NCI-H128 (cell line): Measurements from ENCODE around the gene KCNG2.

Source experiments
- DNase-seq: peaks from one replicate; lab custom pipeline; 2025; ENCODE audit not compliant: unreplicated experiment; lab: John Stamatoyannopoulos, UW

The KCNG2 gene

DNA sequence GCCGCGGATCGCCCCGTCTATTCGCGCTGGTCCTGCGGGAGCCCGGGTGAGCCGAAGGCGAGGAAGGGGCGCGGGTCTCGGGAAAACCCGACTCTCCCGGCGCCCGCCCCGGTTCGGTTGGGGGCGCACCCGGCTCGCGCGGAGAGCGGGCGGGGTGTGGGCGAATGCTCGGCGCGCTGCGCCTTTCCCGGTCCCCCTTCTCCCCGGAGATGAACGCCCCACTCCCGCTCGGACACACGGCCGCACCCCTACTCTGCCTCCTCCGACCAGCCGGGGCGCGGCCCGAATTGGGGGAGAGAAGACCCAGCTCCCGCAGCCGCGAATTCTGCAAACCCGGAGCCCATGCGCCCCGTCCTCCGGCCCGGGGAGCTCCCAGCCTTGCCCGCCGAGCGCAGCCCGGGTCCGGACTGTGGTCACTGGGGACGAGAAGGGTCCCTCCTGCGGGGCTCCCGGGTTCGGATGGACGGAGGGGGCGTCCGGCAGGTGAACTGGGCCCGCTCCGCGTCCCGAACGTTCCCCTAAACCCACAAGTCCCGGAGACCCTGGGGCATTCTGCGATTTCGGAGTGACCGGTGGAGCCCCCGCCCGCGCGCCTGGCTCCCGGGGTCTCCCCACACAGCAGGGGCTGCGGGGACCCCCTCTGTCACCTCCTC, 734 bp downstream of the KCNG2 start:
- no peak for DNase-seq

- no peak for DNase-seq
Measured at GRCh38 chr18:79798999-79799370, 1.2 kb downstream of the KCNG2 start.

DNA sequence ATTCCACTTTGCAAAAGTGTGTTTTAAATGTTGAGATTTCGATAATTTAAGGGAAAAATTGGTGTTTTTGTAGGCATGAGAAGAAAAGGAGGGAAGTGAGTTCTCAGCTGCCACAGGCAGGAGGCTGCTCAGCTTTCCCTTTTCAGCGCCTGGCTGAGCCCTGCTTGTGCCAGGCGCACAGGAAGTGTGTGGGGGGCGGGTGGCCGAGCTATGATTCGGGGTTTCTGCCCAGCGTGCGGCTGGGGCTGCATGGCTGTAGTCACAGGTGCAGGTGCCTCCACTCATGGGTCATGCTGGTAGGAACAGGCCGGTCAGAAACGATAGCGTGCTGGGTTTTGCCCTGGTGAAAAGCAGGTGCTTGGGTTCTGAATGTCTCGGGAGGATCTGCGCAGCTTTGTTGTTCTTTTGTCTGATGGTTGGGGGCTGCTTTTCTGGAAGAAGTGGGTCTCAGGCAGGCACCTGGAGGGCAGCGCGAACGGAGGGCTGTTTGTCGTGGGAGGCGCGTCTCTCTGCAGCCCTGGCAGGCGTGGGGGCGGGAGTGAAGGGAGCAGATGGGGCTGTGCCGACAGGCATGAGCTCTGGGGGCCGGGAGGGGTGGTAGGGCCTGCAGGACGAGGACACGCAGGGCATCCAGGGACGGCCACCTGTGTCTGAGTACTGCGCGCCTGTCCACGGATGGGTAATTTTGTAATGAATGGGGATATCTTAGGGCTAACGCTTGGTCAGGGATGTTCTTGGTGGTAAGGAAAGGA, 2.1 kb downstream of the KCNG2 start:
- DNase-seq = no peak

- no peak for DNase-seq
Measured at GRCh38 chr18:79800371-79801180, 2.8 kb downstream of the KCNG2 start.

DNA sequence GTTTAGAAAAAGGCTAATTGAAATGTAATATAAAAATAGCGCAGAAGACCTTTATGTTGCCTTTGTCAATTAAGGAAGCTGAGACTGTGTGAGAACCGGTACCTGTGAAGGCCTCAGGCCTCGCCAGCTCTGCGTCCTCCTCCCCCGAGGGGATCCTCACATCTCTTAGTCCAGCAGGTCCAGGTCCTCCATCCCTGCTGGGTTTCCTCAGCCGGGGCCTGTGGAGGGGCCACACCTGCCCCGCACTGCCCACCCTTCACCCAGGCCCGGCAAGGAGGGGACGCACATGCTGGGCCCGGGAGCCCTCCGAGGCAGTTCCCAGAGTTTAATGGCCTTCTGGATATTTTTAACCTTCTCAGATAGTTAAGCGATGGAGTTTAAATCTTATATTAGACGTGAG, 3.5 kb downstream of the KCNG2 start:
- no peak for DNase-seq

DNA sequence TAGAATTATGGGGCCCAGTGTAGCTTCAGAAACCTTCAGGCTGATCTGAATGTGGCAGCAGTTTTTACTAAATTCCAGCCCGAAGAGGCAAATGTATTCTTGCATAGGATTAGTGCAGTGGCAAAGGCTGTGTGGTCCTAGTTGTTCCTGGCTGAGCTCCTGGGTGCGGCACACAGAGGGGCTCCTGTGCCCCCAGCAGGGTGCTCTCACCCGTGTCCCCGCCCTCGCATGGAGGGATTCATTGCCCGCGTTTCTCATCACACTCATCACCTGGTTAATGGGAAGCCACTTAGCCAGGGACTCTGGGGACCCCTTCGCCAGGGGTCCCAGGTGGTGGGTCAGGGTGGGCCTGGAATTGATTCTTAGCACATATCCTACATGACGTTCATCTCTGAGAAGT, 3.9 kb downstream of the KCNG2 start:
- no peak for DNase-seq

GRCh38 chr18:79802298-79802697, 4.6 kb downstream of the KCNG2 start:
- DNase-seq = no peak

GRCh38 chr18:79803611-79804051, 5.9 kb downstream of the KCNG2 start:
- no peak for DNase-seq

GRCh38 chr18:79804130-79804787, 6.5 kb downstream of the KCNG2 start:
- no peak for DNase-seq

DNA sequence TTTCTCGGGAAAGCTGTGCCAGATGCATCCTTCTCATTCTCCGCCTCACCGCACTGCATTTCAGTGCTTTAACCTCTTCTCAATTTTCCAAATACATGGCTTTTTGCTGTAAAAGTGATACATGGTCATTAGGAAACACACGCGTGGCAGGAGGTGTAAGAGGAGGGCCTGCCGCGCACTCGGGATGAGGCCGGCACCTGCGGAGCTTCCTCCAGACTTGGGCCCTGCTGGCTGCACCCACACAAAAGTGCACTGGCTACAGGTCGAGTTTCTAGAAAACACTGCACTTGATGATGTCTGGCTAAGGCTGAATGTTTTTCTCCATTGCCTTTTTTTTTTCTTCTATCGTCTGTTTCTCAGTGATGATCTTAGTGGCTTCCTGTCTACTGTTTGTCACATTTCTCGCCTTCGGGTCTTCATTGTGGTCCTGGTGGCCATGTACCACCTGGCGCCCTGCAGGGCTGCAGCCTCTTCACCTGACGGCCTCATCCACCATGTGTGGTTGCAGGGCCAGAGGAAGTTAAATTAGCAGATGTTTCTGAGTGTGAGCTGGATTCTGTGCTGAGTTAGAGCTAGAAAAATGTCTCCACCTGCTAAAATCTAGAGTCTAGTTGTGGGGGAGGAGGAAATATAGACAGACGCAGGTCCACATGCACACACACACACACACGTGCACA, 7.6 kb downstream of the KCNG2 start:
- no peak for DNase-seq

- no peak for DNase-seq
Measured at GRCh38 chr18:79805926-79806487, 8.3 kb downstream of the KCNG2 start.

DNA sequence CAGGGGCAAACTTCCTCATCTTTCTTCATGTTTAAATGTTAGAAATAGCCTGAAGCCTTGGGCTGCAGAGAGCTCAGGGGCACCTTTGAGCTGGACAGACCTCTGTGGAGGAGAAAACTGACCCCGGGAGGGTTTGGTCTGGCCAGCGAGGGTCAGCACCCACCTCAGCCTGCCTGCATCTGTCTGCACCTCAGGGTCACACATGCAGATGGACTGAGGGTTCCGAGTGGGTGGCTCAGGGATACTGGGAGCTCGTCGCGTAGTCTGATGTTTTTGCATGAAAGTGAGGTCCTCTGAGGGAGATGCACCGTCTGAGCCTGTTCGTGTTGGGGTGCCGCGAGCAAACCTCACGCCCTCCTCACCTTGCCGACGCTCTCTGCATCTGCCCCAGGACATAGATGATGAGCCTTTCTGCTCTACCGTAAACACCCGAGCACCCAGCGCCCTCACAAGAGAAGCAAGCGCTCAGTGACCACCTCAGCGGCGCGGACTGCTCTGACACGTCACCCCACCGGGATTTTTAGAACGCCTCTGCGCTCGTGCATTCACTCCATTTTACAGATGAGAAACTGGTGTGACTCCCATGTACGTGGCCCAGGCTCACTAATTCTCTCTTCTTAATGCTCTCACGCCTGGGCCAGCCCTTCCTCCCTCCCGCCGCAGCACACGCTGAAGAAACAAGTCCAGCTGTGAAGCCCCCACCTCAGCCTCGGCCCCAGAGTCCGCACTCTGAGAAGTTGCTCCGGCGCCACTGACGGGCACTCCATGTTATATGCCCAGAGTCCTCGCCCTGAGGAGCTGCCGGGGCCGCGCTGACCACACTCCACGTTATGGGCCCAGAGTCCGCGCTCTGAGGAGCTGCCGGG, 9.5 kb downstream of the KCNG2 start:
- no peak for DNase-seq

GRCh38 chr18:79809482-79810192, 11.9 kb downstream of the KCNG2 start:
- DNase-seq = no peak

GRCh38 chr18:79812052-79812451, 14.3 kb downstream of the KCNG2 start:
- no peak for DNase-seq

DNA sequence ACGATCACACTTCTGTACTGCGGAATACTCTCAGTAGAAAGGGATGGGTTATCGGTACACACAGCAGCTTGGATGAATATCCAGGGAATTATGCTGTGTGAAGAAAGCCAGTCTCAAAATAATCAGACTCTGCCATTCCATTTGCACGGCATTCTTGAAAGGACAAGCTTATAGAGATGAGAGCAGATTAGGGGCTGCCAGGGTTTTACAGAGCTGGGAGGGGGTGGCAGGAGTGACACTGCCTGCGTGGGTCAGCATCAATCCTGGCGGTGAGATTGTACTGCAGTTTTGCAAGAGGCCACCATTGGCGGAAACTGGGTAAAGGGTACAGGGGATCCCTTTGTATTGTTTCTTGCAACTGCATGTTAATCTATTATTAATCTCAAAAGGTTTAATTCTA, 16.6 kb downstream of the KCNG2 start:
- no peak for DNase-seq

- DNase-seq = no peak
Measured at GRCh38 chr18:79815657-79816056, 17.9 kb downstream of the KCNG2 start.

DNA sequence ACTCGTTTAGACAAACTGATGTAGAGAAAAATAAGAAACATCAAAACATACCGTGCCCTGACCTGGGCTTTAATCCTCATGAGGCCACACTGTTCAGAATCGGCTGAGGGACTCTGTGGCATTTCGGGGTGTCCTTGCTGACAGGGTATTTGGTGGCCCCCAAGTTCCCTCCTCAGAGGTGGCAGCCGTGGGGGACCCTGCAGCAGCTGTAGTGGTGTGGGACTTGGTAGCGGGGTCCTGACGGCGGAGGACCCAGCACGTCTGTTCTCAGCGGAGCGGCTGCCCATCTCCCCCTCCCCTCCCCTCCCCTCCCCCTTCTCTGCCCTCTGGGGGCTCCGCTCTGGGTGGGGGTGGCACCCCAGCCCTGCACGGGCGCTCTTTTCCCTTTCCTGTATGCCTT, 18.4 kb downstream of the KCNG2 start:
- no peak for DNase-seq

DNA sequence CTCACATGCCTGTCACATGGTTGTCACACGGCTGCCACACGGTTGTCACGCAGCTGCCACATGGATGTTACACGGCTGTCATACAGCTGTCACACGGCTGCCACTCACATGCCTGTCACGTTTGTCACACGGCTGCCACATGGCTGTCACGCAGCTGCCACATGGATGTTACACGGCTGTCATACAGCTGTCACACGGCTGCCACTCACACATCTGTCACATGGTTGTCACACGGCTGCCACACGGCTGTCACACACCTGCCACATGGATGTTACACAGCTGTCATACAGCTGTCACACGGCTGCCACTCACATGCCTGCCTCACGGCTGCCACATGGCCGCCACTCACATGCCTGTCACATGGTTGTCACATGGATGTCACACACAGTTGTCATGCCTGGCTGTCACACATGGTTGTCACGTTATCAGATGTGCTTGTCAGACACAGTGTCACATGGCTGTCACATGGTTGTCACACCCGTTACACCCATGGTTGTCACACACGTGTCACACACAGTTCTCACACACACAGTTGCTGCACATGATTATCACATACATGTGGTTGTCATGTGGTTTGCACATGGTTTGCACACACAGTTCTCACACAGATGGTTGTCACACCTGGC, 19.4 kb downstream of the KCNG2 start:
- no peak for DNase-seq

DNA sequence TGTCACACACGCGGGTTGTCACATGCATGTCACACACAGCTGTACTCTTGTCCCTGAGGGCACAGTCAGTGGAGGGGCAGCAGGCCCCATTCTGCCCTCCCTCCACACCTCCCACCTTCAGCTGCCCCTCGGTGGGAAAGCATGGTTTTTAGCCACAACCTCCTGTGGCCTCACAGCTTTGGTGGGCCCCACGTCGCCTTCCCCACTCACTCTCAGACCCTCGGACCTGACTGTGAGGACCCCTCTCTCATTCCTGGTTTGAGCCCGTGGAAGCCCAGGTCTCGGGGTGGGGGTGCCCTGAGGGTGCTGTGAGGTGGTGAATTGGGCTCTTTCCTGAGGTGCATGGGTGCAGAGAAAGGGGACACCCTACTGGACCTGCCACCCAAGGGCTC, 19.9 kb downstream of the KCNG2 start:
- no peak for DNase-seq
